OCI-LY7 (cell line): Measurements from ENCODE around the gene RTL1. TPM values are rescaled to one million over a fixed set of nuclear protein-coding genes. Genes with fewer than 3 reads are reported as not detected.

Experiments
- BruUV-seq: library from RNA; stranded (reverse); fragments of 400-500 nt; replicated peaks from 2 replicates; lab custom pipeline; 2021; lab: Mats Ljungman, UMichigan
- CTCF ChIA-PET: fragments of 300-600 bp; sonication (Branson Sonifier 250); formaldehyde crosslinking; loops from one replicate; lab custom pipeline; 2022; ENCODE audit warnings: antibody characterized with exemption; ENCODE audit not compliant: unreplicated experiment; lab: Charles Lee
- POLR2A ChIA-PET: fragments of 300-600 bp; sonication (Branson Sonifier 250); formaldehyde crosslinking; loops from one replicate; lab custom pipeline; 2022; ENCODE audit warnings: antibody characterized with exemption; lab: Charles Lee
- DNase-seq: peaks from one replicate; pipeline ENCODE4 v3.0.0-alpha.2; 2015; ENCODE audit warnings: low spot score
- H2AFZ ChIP-seq: fragments of 200-600 bp; sonication (generic), shearing (Covaris generic); 2 replicates; pipeline ENCODE4 v1.6.1; 2014; ENCODE audit warnings: mild to moderate bottlenecking, antibody characterized with exemption, low read length, moderate library complexity
- H3K27ac ChIP-seq: fragments of 200-600 bp; sonication (generic); 2 replicates; pipeline ENCODE4 v1.5.1; 2014; ENCODE audit warnings: mixed run types, low read depth, mild to moderate bottlenecking, moderate library complexity, low read length, inconsistent platforms; ENCODE audit not compliant: poor library complexity, severe bottlenecking
- H3K36me3 ChIP-seq: fragments of 200-600 bp; sonication (generic); 2 replicates; pipeline ENCODE4 v1.6.1; 2014; ENCODE audit warnings: mild to moderate bottlenecking, antibody characterized with exemption, low read length, moderate library complexity, mixed read lengths; ENCODE audit not compliant: insufficient read depth
- H3K4me1 ChIP-seq: fragments of 200-600 bp; sonication (generic); 2 replicates; pipeline ENCODE4 v1.5.1; 2014; ENCODE audit warnings: mild to moderate bottlenecking, low read length; ENCODE audit not compliant: insufficient read depth, poor library complexity, severe bottlenecking
- H3K4me2 ChIP-seq: fragments of 200-600 bp; sonication (generic); 2 replicates; pipeline ENCODE4 v1.6.1; 2014; ENCODE audit warnings: mild to moderate bottlenecking, low read length
- H3K4me3 ChIP-seq: fragments of 200-600 bp; sonication (generic); 2 replicates; pipeline ENCODE4 v1.5.1; 2014; ENCODE audit warnings: mild to moderate bottlenecking, low read depth, low read length; ENCODE audit not compliant: poor library complexity, severe bottlenecking
- H3K79me2 ChIP-seq: fragments of 200-600 bp; sonication (generic); 2 replicates; pipeline ENCODE4 v1.6.1; 2016; ENCODE audit warnings: low read depth, mild to moderate bottlenecking, low read length, moderate library complexity, mixed read lengths; ENCODE audit not compliant: insufficient read depth
- H3K9me2 ChIP-seq: fragments of 200-600 bp; sonication (generic); 2 replicates; pipeline ENCODE4 v1.6.1; 2016; ENCODE audit warnings: mild to moderate bottlenecking, low read length, mixed read lengths; ENCODE audit not compliant: insufficient read depth
- H3K9me3 ChIP-seq: fragments of 200-600 bp; sonication (generic); 2 replicates; pipeline ENCODE4 v1.6.1; 2014; ENCODE audit warnings: mild to moderate bottlenecking, mixed run types, low read length, mixed read lengths
- H4K20me1 ChIP-seq: fragments of 200-600 bp; sonication (generic); 2 replicates; pipeline ENCODE4 v1.6.1; 2014; ENCODE audit warnings: mild to moderate bottlenecking, antibody characterized with exemption, low read length, moderate library complexity, mixed read lengths; ENCODE audit not compliant: insufficient read depth
- CTCF ChIP-seq: fragments of 200-600 bp; sonication (generic); conservative IDR thresholded peaks from 2 replicates; pipeline ENCODE4 v1.5.1; 2014; ENCODE audit warnings: mild to moderate bottlenecking, antibody characterized with exemption, low read length, moderate library complexity, mixed read lengths
- EZH2phosphoT487 ChIP-seq: fragments of 200-600 bp; sonication (generic); IDR thresholded peaks from 2 replicates; pipeline ENCODE4 v1.6.1; 2018; ENCODE audit warnings: low read depth, borderline replicate concordance, mild to moderate bottlenecking, mixed run types, antibody characterized with exemption, low read length, moderate library complexity, mixed read lengths
- intact Hi-C: fragments of 100-400 bp; cut with micrococcal nuclease; formaldehyde crosslinking; loops from one replicate; pipeline ENCODE4 v1.10.0; 2022; ENCODE audit not compliant: unreplicated experiment
- total RNA-seq, 2 experiments: library from RNA; depleted of rRNA in 1 of 2; stranded (reverse); fragments of >200 nt in 1 of 2; shearing (Covaris generic) in 1 of 2; gene quantifications; 2 replicates each; pipeline ENCODE4 v1.2.3, GENCODE V29; 2014 to 2022

The RTL1 gene
- total RNA-seq, 2 experiments from 2014 or later, result not detected

- Histone ChIP-seq H3K27ac (no peak overlapping the region), H4K20me1 (no peaks in the 10 kb centered on the region), H3K4me1 (no peaks in the 10 kb centered on the region), H3K9me2 (no peaks in the 10 kb centered on the region), H2AFZ (no peak overlapping the region), H3K4me3 (no peak overlapping the region), H3K9me3 (no peaks in the 10 kb centered on the region), H3K79me2 (no peaks in the 10 kb centered on the region), H3K4me2 (no peak overlapping the region), H3K36me3 (no peaks in the 10 kb centered on the region)
- no peak for DNase-seq
- TF ChIP-seq CTCF, result no peak
- TF ChIP-seq EZH2phosphoT487, result no peak
- POLR2A ChIA-PET, result no interaction called here
- BruUV-seq, result no TSS peak
- CTCF ChIA-PET, result no interaction called here
- intact Hi-C loops, result no loop called here
Measured at GRCh38 chr14:100873096-100873482, 30.4 kb downstream of the RTL1 start.

- no peaks in the 10 kb centered on the region for H3K9me3 ChIP-seq
- no peak overlapping the region for H3K27ac ChIP-seq
- H3K9me2 ChIP-seq, result no peaks in the 10 kb centered on the region
- no peak for TF ChIP-seq EZH2phosphoT487
- TF ChIP-seq CTCF, result no peak
- DNase-seq, result no peak
- no TSS peak for BruUV-seq
- H3K79me2 ChIP-seq, result no peaks in the 10 kb centered on the region
- H4K20me1 ChIP-seq, result no peaks in the 10 kb centered on the region
- intact Hi-C loops, result no loop called here
- H3K4me1 ChIP-seq, result no peaks in the 10 kb centered on the region
- CTCF ChIA-PET, result no interaction called here
- H3K4me3 ChIP-seq, result no peak overlapping the region
- no peaks in the 10 kb centered on the region for H3K36me3 ChIP-seq
- POLR2A ChIA-PET, result no interaction called here
- H2AFZ ChIP-seq, result no peak overlapping the region
- H3K4me2 ChIP-seq, result no peak overlapping the region
Measured at GRCh38 chr14:100872259-100873095, 31.0 kb downstream of the RTL1 start.
